Measurements from ENCODE around the gene SCUBE3.

SCUBE3 gene

GRCh38 chr6:35213824-35214756 lies at the start of gene SCUBE3:
SCUBE3 (plus strand) TSS chr6:35213956; CDS start chr6:35214419, 463 bp downstream.
- DNase-seq = peak in 1 of 14 donors; percentile 25

DNA sequence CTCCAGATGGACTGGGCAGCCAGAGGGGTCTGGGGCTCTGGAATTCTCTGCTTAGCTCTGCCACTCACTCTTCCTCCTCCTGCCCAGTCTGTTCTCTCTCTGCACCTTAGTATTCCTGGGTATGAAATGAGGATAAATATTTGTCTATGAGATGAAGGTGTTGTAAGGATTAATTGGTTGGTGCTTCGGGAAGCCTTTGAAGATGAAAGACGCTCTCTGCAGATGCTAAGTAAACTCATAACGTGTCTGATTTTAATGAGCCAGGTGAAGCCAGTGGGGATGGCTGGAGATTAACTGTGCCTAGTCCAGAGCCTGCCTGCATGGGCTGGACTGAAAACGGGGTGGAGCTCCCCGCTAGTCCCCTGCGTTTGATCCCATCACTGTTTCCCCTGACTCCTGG lies 49.5 kb upstream of the SCUBE3 start:
- DNase-seq = no peak

DNA sequence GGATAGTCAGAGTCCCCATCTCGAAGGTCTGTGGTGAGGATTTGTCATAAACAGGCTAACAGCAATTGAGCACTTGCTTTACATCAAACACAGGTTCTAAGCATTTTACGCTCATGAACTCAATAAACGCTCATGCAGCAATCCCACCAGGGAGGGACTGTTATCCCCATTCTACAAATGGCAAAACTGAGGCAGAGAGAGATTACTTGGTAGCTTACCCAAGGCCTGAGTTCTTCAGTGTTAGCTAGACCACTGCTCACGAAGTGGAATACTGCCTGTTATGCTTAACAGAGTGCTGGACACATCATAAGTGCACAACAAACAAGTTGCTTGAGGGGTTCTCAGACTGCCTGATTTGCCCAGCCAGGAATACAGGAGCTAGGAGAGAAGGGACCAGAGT lies 48.9 kb upstream of the SCUBE3 start:
- no peak for DNase-seq

DNA sequence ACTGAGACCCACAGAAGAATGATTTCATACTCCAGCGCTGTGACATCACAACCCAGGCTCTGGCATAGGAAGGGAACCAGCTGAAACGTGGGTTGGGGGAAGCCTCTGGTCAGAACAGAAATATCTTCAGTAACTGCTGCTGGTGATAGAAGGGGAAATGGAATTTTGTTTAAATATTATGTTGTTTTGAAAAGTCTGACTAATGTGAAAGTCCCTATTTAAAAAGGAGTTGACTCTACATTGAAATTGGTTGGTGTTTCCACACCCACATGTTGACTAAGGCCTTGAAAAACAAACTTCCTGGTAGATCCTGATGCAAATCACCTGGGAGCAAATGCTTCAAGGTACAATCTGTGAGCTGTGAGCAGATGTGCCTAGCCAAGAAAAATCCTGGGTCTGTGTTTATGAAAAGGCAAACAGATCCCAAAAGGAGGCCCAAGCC lies 48.1 kb upstream of the SCUBE3 start:
- no peak for DNase-seq

- no peak for DNase-seq
Measured at GRCh38 chr6:35166116-35166515, 47.6 kb upstream of the SCUBE3 start.

- no peak for DNase-seq
Measured at GRCh38 chr6:35166520-35166919, 47.2 kb upstream of the SCUBE3 start.

DNA sequence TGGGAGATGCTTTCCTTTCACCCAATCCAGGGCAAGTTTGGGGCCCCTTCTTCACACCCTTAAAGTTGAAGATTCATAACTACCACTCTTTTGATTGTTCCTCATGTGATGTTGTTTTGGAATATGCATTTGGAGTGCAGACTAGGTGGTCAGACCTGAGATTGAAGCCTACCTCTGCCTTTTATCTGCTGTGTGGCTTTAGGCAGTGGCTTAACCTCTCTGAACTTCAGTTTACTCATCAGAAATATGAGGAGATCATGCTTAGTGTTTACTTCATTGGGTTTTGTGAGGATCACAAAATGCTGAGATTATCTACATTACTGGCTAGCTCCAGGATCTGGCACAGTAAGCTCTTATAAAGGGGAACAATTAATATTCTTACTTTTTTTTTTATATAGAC lies 46.3 kb upstream of the SCUBE3 start:
- DNase-seq = no peak

- no peak for DNase-seq
Measured at GRCh38 chr6:35168461-35168861, 45.3 kb upstream of the SCUBE3 start.

- DNase-seq = no peak
Measured at GRCh38 chr6:35170166-35170565, 43.6 kb upstream of the SCUBE3 start.

DNA sequence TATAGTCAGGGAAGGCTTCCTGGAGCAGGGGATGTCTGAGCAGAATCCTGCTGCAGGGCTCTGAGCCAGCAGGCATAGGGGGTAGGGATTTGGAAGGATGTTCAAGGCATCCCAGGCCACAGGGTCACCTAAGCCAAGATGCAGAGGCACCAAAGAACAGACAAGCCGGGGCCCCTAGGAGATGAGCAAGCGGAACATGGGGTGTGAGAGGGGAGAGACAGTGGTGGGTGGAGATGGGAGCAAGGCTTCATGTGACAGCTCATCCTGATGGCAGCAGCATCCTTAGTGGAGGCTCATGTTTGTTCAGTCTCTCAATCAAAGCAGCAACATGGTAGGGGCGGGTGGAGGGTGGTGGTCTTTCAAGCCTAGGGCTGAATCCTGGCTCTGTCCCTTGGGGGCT lies 42.9 kb upstream of the SCUBE3 start:
- DNase-seq = no peak

GRCh38 chr6:35173044-35173426 lies 40.7 kb upstream of the SCUBE3 start:
- no peak for DNase-seq

- no peak for DNase-seq
Measured at GRCh38 chr6:35173427-35174087, 40.2 kb upstream of the SCUBE3 start.

- DNase-seq = no peak
Measured at GRCh38 chr6:35174088-35174434, 39.7 kb upstream of the SCUBE3 start.

DNA sequence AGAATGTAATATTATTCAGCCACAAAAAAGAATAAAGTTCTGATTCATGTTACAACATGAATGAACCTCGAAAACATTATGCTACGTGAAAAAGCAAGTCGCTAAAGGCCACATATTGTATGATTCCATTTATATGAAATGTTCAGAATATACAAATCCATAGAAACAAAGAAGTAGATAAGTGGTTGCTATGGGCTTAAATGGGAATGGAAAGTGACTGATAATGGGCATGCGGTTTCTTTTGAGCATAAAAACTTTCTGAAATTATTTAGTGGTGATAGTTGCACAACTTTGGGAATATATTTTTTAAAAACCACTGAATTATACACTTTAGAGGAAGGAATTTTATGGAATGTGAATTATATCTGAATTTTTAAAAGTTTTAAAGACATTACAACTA lies 39.3 kb upstream of the SCUBE3 start:
- no peak for DNase-seq

DNA sequence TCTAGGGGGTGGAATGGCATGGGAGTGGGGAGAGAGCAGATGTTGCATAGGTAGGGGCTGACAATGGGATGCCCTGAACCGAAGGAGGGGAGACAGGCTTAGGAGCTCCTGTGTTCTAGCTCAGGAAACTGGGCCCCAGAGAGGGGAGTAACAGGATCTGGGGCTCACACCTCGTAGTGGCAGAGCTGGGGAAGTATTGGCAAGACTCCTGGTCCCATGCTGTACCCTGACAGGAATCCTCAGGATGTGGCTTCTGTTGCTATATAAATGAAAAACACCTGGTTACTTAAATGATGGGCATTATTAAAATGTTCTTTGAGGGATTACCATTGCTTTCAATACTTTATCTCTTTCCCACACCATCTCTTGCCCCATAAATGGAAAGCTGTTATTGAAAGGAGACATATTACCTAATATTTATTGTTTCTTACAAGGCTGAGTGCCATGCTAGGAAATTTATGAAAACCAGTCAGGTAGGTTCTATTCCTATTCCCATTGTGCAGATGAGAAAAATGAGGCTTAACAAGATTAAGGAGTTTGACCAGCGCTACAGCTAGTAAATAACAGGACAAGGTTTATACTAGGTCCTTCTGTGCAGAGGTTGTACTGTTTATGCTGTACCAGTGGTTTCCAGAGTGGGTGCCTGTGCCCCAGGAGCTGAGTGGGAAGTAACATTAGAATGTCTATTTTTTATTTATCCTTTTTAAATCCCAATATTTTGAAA lies 37.3 kb upstream of the SCUBE3 start:
- DNase-seq = no peak

GRCh38 chr6:35177157-35177556 lies 36.6 kb upstream of the SCUBE3 start:
- no peak for DNase-seq

- no peak for DNase-seq
Measured at GRCh38 chr6:35177596-35177995, 36.2 kb upstream of the SCUBE3 start.

DNA sequence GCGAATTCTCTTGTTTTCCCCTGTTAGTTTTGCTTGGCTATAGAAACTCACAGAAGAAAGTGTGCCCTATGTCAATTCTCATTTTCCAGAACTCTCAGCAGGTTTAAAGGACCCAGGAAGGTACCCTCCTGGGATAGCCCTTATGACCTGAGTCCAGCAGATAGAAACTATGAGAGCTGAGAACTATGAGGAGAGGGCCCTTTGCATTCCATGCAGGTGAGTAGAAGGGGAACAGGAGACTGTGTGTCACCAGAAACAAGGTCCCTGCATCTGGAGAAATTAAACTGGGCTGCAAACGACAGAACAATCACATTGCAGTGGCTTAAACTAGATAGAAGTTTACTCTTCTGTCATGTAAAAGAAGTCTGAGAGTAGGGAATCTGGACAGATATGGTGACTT lies 35.7 kb upstream of the SCUBE3 start:
- no peak for DNase-seq

- no peak for DNase-seq
Measured at GRCh38 chr6:35178932-35179832, 34.6 kb upstream of the SCUBE3 start.

DNA sequence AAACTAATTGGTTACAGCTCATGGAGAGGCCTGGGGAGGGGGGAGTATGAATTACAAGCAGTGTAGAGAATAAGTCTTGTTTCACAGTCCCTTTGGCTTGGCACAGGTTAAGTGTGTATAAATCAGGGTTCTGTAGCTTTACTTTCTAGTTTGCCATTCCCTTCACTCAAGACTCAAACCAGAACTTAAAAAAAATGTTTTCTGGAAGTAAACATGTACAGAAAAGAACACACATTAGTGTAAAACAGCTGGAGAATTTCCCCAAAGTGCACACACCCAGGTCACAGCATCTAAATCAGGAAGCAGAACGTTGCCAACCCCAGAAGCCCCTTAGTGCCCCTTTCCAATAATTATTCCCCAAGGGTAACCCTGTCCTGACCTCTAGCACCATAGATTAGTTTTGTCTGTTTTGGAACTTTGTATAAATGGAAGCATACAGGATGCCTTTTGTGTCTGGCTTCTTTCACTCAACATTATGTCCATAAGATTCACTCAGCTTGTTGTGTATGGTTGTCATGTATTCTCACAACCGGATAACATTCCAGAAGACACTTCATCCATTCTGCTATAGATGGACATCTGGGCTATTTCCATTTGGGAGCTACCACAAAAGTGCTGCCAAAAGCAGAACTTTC lies 33.7 kb upstream of the SCUBE3 start:
- no peak for DNase-seq

DNA sequence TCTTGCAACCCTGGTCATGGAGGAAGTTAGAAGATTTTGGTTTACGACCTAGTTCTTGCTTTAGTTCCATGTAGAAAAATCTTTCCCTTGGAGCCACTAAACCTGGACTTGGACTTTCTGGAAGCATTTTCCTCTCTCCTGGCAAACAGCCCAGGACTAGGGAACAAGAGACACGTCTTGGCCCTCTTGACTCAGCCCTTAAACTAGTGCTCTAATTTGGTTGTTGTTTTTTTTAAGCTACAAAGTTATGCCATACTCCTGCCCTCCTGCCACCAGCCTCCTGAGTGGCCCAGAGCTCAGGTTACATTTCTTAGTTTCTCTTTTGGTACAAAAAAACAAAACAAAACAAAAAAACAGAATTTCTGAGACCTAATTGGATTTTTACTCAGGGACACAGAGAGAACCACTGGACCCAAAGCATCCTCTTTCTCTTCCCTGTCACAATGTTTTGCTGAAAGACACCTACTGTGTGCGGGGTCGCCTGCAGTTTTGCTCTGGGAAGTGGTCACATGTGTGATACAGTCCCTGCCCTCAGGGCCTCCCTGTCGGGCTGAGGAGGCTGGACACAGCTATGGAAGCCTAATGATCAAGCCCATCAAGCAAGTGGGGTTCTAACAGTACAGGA lies 32.3 kb upstream of the SCUBE3 start:
- no peak for DNase-seq
